ENCODE data around the gene TRAF7. TPM values are rescaled to one million over a fixed set of nuclear protein-coding genes. Genes with fewer than 3 reads are reported as not detected.
"Not testable (repeated sequence)": the region's sequence is repeated elsewhere in the genome, so short reads cannot be mapped to it uniquely, and the experiment has no call there.

TRAF7 gene
- total RNA-seq, 1 experiment from 2014 or later, result 138 TPM

GRCh38 chr16:2198283-2198682 lies 42.7 kb downstream of the TRAF7 start:
- DNase-seq (ENCODE audit: low read depth), result no peak

- no peak for DNase-seq (ENCODE audit: low read depth)
Measured at GRCh38 chr16:2199095-2199494, 43.5 kb downstream of the TRAF7 start.

DNA sequence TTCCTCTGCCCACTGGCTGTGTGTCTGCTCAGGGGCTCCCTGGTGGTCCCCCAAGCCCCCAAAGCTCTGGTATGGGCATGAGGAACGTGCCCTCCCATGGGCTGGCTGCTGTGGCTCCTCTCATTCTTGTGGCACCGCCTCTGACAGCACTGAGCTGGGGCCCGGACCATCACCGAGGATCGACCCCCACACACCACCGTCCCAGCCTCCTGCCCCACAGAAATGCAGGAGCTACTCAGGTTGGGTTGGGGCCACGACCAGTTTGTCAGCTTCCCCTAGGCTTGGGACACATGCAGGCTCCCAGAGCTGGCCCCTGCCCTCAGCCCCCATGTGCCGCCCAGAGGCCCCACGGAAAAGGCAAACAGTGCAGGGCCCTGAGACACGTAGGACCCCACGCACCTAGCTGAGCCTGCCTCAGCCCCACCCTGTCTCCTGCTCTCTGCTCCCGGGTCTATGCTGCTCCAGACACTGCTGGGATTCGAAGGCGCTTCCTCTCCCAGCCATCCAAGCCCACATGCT lies 44.1 kb downstream of the TRAF7 start:
- DNase-seq (ENCODE audit: low read depth), result no peak

DNA sequence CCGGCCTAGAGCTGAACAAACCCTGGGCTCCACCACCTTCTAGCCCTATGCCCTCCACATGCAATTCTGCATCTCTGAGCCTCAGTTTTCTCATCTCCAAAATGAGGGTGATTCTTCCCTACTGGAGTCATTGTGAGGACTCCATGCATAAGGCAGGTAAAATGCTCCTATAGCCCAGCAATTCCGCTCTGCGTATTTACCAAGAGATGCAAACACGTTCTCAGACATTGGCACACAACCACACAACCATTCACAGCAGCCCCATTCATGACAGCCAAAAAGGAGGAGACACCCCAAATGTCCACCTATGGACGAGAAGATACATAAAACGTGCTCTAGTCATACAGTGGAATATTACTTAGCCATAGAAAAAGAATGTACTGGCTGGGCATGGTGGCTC lies 44.7 kb downstream of the TRAF7 start:
- no peak for DNase-seq (ENCODE audit: low read depth)

DNA sequence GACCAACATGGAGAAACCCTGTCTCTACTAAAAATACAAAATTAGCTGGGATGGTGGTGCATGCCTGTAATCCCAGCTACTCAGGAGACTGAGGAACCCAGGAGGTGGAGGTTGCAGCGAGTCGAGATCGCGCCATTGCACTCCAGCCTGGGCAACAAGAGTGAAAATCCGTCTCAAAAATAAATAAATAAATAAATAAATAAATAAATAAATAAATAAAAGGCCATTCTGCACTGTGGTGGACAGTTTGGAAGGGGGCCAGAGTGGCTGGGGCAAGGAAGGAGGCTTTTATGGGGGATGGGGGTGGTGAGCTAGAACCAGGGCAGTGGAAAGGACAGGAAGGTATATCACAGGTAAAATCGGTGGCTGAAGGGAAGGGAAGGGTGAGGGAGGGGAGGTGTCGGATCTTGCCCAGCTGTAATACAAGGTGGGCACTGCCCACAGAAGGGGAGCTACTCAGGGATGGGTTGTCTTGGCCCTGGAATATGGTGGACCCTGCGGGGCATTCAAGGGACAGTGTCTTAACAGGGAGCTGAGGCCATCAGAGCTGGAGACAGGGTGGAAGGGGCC lies 47.6 kb downstream of the TRAF7 start:
- DNase-seq (ENCODE audit: low read depth), result not testable (repeated sequence)

GRCh38 chr16:2204416-2205103 lies 49.0 kb downstream of the TRAF7 start:
- no peak for DNase-seq (ENCODE audit: low read depth)

- peak; percentile 71 for DNase-seq (ENCODE audit: low read depth)
Measured at GRCh38 chr16:2205104-2205966, 49.8 kb downstream of the TRAF7 start, which contains the start of gene MLST8. Gene MLST8 (plus strand): TSS chr16:2205454. CDS start chr16:2206086, 632 bp downstream.

GRCh38 chr16:2205967-2206313 lies 50.4 kb downstream of the TRAF7 start:
- no peak for DNase-seq (ENCODE audit: low read depth)

- no peak for DNase-seq (ENCODE audit: low read depth)
Measured at GRCh38 chr16:2206420-2206779, 50.8 kb downstream of the TRAF7 start.

GRCh38 chr16:2206780-2207433 lies 51.3 kb downstream of the TRAF7 start:
- no peak for DNase-seq (ENCODE audit: low read depth)

- no peak for DNase-seq (ENCODE audit: low read depth)
Measured at GRCh38 chr16:2207872-2208271, 52.3 kb downstream of the TRAF7 start.

GRCh38 chr16:2208308-2208707 lies 52.7 kb downstream of the TRAF7 start:
- DNase-seq (ENCODE audit: low read depth), result no peak

- no peak for DNase-seq (ENCODE audit: low read depth)
Measured at GRCh38 chr16:2208772-2209171, 53.2 kb downstream of the TRAF7 start.

DNA sequence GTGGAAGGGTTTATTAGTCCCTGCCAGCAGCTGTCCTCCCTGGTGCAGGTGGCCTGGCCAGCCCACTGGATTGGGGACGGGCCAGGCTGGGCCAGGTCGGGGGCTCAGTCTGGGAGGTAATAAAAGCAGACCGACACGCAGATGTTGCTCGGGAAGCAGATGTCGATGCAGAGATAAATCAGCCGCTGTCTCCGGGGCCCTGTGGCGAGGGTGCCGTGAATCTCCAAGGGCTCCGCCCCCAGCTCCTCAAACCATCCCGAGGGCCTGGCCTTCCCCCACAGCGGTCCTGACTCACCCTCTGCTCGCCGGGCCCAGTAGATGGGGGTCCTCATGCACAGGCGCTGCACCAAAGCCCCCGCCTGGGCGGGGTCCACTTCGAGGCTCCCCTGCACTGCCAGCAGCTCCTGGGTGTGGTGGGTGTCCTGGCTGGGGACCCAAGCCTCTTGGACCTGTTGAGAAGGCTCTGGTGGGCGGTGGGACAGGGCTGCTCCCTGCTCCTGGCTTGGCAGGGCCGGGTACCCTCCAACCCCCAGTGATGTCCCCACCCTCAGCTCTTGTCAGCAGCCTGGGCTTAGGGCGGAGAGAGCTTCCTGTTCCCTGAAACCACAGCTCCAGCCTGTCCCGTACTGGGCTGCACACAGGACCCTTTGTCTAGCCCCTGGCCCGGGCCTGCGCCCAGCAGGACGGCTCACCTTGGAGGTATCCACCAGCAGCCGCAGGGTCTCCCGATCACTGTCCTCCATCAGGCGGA lies 53.9 kb downstream of the TRAF7 start:
- no peak for DNase-seq (ENCODE audit: low read depth)

DNA sequence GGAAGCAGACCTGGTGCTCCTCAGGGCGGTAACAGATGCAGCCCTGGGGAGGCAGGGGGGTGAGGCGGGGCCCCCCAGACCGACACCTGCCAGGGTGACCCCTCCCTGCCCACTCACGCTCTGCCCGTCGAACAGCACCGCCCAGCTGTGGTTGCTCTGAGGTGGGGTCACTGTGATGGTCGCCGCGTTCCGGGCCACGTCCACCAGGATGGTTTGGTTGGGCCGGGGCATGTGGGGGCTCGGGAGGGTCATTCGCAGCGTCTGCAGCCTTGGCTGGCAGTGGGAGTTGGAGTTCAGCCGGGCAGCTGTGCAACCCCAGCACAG lies 54.4 kb downstream of the TRAF7 start:
- DNase-seq (ENCODE audit: low read depth), result no peak

- DNase-seq (ENCODE audit: low read depth), result no peak
Measured at GRCh38 chr16:2210386-2211365, 55.1 kb downstream of the TRAF7 start, which contains the start of gene BRICD5. Gene BRICD5 (minus strand): TSS chr16:2210863. CDS start chr16:2210833, 30 bp downstream.

GRCh38 chr16:2211923-2212347 lies 56.4 kb downstream of the TRAF7 start:
- no peak for DNase-seq (ENCODE audit: low read depth)

DNA sequence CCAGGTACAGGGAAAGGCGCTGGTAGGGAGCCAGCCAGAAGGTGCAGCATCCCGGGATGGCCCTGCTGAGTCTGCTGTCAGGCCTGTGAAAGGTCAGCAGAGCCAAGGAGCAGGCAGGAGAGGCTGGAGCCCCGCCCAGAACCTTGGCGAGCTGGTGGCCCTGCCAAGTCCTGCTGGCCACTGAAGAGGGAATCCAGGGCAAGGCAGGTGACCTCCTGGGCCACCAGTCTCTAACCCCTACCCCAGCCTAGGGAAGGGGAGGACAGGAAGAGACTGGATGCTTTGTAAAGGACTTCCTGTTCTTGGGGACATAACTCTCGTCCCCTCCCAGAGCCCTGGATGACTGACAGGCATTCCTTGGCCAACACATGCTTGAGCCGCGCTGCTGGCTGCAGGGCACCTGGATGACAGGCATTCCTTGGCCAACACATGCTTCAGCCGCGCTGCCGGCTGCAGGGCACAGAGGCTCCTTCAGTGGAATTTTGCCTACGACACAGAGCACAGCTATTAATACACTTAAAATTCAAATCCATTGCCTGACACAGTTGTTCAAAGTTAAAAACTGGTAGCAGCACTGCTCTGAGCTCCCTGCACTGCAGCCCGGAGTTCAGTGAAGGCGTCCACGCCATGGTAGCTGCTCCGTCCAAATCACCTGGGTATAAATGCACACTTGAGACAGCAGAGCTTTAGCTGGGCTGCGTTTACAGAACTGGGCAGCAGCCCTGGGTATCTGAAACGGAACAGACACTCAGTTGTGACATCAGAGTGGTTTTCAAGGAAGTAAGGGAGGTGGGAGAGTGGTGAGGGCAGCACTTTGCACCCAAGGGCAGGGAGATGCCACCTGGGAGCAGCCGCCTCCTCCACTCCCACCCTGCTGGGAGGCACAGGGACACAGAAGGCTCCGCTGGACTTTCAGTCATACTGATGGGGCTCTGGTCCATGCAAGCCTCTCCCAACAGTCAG lies 57.1 kb downstream of the TRAF7 start:
- DNase-seq (ENCODE audit: low read depth), result no peak
